GM15510 (cell line): ENCODE measurements around the gene PTTG1IP.

Source experiments
- POLR2A ChIP-seq: IDR thresholded peaks from 3 replicates; pipeline ENCODE4 v1.6.1; 2011; ENCODE audit warnings: borderline replicate concordance; ENCODE audit not compliant: insufficient read length; ENCODE audit errors: extremely low read depth

The PTTG1IP gene

GRCh38 chr21:44911384-44912157, 38.1 kb upstream of the PTTG1IP start:
- TF ChIP-seq POLR2A, result no peak

GRCh38 chr21:44911068-44911383, 37.5 kb upstream of the PTTG1IP start:
- no peak for TF ChIP-seq POLR2A

- TF ChIP-seq POLR2A, result no peak
Measured at GRCh38 chr21:44910229-44911067, 37.0 kb upstream of the PTTG1IP start.

GRCh38 chr21:44909719-44910118, 36.2 kb upstream of the PTTG1IP start:
- TF ChIP-seq POLR2A, result no peak

- no peak for TF ChIP-seq POLR2A
Measured at GRCh38 chr21:44908908-44909307, 35.4 kb upstream of the PTTG1IP start.

- no peak for TF ChIP-seq POLR2A
Measured at GRCh38 chr21:44907966-44908895, 34.7 kb upstream of the PTTG1IP start.

- TF ChIP-seq POLR2A, result no peak
Measured at GRCh38 chr21:44907225-44907965, 33.9 kb upstream of the PTTG1IP start.

GRCh38 chr21:44905728-44906090, 32.2 kb upstream of the PTTG1IP start:
- no peak for TF ChIP-seq POLR2A

GRCh38 chr21:44905016-44905727, 31.7 kb upstream of the PTTG1IP start:
- no peak for TF ChIP-seq POLR2A

GRCh38 chr21:44904141-44904923, 30.8 kb upstream of the PTTG1IP start:
- no peak for TF ChIP-seq POLR2A

- no peak for TF ChIP-seq POLR2A
Measured at GRCh38 chr21:44903689-44904088, 30.2 kb upstream of the PTTG1IP start.

GRCh38 chr21:44903050-44903685, 29.7 kb upstream of the PTTG1IP start:
- no peak for TF ChIP-seq POLR2A
